GM19023 (cell line): Measurements from ENCODE around the gene MGAT4A.
"Not testable (repeated sequence)": the region's sequence is repeated elsewhere in the genome, so short reads cannot be mapped to it uniquely, and the experiment has no call there.

Experiments
- ATAC-seq: cut with Tn5 transposase; IDR thresholded peaks from one replicate; pipeline ENCODE4 v1.9.1; 2021; ENCODE audit warnings: mild to moderate bottlenecking, moderate library complexity; ENCODE audit not compliant: unreplicated experiment

MGAT4A gene

GRCh38 chr2:98664323-98664722 is 66.6 kb downstream of the MGAT4A start:
- no peak for ATAC-seq

GRCh38 chr2:98663511-98664090 is 67.3 kb downstream of the MGAT4A start:
- no peak for ATAC-seq

DNA sequence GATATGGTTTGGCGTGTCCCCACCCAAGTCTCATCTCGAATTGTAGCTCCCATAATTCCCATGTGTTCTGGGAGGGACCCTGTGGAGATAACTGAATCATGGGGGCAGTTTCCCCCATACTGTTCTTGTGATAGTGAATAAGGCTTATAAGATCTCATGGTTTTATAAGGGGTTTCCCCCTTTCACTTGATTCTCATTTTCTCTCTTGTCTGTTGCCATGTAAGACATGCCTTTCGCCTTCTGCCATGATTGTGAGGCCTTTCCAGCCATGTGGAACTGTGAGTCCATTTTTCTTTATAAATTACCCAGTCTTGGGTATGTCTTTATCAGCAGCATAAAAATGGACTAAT is 71.5 kb downstream of the MGAT4A start:
- not testable (repeated sequence) for ATAC-seq

- ATAC-seq = no peak
Observed at GRCh38 chr2:98658816-98659490, 72.0 kb downstream of the MGAT4A start.

- ATAC-seq = no peak
Observed at GRCh38 chr2:98656800-98657199, 74.1 kb downstream of the MGAT4A start.

DNA sequence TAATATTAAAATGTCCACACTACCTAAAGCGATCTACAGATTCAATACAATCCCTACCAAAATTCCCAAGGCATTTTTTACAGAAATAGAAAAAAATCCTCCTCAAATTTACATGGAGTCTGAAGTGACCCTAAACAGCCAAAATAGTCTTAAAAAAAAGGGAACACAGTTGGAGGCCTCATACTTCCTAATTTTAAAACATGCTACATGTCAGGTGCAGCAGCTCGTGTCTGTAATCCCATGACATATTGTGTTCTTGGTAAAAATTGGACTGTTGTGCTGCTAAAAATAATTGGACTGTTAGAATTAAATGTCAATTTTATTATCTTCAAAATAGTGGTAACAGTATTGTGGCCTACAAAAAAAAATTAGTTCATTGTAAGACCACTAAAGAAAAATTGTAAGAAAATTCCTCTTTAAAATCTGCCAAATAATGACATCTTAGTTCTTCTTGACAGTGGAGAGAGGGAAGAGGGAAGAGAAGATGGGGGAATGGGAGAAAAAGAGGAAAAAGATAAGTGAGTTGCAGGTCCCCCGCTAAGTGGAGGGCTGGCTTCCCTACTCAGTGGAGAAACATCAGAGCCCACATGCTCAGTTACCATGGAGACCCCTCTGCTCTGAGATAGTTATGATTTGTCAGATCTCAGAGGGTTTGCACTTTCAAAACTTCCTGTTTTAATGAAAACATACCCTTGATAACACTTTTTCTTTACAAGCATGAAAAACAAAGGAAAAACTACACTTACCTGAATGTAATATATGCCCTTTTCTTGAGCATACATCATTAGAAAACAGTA is 76.0 kb downstream of the MGAT4A start:
- no peak for ATAC-seq

DNA sequence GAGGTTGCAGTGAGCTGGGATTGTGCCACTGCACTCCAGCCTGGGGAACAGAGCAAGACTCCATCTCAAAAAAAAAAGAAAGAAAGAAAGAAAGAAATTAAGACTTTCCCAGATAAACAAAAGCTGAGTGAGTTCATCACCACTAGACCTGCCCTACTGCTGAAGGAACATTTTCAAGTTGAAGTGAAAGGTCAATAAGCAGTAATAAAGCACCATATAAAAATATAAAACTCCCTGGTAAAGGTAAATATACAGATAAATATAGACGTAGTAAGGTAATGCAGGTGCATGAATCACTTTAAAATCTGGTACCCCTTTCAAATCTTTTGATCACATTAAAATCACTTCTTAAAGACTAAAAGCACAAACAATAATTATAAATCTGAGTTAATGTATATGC is 79.9 kb downstream of the MGAT4A start:
- ATAC-seq = no peak

- no peak for ATAC-seq
Observed at GRCh38 chr2:98649992-98650375, 80.9 kb downstream of the MGAT4A start.

DNA sequence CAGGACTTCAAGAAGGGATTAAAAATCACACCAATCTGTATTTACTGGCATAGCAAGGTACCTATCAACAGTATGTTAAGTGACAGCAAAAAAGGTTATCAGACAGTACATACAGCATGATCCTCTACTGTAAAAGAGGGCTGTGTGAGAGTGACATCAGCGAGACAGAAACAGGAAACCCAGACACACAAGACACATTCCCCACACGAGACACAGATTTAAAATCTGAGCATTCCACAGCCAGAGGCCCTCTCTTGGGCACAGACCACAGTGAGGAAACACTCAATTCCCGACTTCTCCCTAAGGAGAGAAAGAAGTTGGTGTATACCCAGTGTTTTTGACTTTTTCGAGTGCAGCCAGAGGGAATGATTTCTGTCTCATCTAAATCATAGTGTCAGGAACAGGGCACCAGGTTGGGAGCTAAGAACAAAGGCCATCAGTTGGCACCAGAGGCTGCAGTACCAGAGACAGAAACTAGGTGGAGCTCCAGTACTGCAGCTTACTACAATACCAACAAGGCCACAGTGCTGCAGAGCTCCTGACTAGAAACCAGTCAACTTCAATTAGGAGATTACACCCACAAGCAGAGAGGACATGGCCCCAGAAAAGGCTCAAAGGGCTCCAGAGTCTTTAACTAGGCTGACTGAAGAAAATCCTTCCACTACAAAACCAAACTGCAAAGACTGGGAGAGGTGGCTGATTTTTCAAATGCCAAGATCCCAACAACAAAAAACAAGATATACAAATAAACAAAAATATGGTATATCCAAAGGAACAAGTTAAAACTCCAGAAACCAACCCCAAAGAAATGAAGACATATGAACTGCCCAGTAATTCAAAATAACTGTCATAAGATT is 81.6 kb downstream of the MGAT4A start:
- no peak for ATAC-seq

DNA sequence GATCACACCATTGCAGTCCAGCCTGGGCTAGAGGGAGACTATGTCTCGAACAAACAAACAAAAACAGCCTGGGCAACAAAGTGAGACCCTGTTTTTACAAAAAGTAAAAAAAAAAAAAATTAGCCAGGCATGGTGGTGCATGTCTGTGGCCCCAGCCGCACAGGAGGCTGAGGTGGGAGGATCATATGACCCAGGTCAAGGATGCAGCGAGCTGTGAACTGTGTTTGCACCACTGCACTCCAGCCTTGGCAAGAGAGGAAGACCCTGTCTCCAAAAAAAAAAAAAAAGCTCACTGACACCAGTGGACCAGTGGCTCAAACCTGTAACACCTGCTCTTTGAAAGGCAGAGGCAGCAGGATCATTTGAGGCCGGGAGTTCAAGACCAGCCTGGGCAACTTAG is 82.5 kb downstream of the MGAT4A start:
- no peak for ATAC-seq

GRCh38 chr2:98647636-98648035 is 83.3 kb downstream of the MGAT4A start:
- ATAC-seq = no peak

DNA sequence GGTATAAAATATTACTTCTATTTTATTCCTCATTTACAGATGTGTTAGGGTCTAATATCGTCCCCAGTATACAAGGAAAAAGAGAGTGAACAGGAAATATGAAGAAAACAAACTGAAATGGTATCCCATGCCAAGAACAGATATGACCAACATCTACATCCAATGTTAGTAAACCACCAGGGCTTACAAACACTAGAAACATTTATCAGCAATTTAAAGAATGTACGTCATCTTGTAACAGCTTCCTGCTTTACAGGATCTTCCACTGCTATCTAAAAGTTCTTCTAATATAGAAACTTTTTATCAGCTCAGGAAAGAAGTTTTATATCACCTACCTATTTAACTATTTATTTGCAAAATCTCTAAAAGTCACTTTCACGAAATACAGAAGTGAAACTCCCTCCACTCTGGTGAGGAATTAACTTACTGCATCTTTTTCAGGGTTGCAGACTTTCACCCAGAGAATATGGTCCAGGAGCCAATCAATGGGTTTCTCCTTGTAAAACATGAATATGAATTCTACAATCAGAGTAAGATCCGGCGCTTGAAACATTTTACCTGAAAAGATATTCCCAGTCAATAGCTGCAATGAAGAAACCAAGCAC is 87.3 kb downstream of the MGAT4A start:
- no peak for ATAC-seq

DNA sequence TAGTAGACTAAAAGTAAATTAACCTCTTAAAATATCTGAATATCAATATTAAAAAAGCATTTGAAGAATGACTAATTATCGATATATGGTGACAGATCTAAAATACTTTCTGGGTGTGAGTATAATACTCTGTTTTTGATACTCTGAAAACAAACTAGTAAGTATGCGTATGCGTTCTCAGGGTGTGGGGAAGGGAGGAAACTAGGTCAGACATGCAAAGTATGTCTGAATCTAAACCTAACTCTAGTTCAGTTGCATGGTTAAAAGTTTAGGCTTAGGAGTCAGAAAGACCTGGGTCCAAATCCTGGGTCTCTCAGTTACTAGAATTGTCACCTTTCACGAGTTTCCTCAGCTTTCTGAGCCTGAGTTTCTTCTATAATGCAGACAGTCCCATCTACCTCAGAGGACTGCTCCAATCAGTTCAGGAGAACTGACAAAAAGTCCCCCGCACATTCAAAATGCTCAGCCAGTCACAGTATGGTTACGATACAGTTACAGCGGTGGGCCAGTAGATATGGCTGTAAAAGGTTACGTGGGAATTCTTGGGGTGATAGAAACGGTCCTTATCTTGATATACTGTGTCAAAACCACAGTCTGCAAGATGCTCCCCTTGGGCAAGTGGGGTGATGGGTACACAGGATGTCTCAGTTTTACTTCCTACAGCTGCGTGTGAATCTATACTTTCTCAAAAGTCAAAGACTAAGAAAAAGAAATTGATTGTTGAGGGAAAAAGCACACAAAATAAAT is 93.4 kb downstream of the MGAT4A start:
- peak; percentile 79 for ATAC-seq

- ATAC-seq = no peak
Observed at GRCh38 chr2:98634406-98635092, 96.4 kb downstream of the MGAT4A start.

DNA sequence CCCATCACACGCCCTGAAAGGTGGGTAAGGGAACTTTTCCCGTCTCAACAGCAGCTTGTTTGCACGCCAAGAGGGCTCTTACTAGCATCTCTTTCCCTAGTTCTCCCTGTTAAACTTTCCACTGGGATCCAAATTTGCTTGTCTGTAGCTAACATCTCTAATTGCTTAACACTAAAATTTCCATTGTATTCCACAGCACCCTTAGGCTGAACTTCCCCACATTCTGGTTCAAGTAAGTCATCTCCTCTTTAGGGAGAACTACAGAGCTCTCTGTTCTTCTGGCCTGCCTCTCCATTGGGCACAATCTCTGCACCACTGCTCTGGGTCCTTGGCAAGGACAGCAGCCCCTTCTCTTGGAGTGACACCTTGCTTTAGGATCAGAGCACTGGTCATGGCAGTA is 98.6 kb downstream of the MGAT4A start:
- ATAC-seq = no peak

- ATAC-seq = no peak
Observed at GRCh38 chr2:98623657-98624056, 107.3 kb downstream of the MGAT4A start.

- no peak for ATAC-seq
Observed at GRCh38 chr2:98617149-98617548, 113.8 kb downstream of the MGAT4A start.

DNA sequence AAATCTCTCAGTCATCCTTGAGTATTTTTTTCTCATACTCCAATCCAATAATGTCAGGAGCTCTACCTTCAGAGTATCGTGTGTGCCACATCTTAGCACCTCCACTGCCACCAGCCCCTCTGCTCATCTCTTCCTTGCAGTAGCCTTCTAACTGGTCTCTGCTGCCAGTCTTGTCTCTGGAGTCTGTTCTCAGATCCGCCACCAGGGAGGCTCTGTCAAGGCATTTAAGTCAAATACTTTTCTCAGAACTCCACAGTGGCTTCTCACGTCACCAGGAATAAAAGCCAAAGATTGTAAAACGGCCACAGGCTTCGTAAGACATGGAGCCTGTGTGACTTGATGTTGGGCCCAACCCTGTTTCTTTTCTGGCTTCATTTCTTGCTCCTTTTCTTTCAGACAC is 115.5 kb downstream of the MGAT4A start:
- no peak for ATAC-seq

DNA sequence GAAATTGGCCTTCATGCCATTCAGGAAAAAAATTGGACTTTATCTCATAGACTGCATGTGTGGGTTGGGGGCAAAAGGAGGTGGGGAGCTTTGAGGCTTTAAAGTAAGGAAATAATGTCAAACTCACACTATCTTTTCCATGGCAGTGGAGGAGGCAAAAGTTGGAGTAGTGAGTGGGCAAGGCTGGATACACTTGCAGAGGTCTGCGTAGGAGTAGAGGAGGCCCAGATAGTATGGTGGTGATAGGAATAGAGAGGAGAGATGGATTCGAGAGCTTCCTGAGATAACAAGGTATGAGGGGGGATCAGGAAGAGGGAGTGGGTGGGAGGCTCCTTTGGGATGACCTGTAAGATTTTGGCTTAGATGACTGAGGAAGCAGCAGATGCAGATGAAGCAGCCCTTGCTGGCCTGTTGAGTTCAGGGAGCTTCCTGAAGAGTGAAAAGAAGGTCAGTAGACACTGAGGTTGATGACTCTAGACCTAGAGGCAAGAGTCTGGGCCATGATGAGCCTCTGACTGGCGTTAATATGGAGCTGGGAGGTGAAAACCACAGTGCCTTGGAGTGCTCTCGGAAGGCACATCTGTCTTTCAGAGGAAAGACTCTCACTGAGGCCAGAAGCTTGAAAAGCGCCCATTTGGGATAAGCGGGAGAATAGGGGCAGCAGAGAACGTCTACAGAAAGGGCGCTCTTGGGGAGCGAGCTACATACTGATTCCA is 116.8 kb downstream of the MGAT4A start:
- no peak for ATAC-seq
